ENCODE data around the gene CHGA.

GRCh38 chr14:92958373-92959188, 35.6 kb downstream of the CHGA start:
- TF ChIP-seq CTCF (IDR thresholded peaks at IDR 0.05 in 8 of 11, conservative IDR thresholded peaks at IDR 0.05 in 3 of 11): no peak
- no peak for TF ChIP-seq POLR2AphosphoS5 (IDR thresholded peaks at IDR 0.05)
- no peak for TF ChIP-seq POLR2A (IDR thresholded peaks at IDR 0.05)
